ENCODE results near the gene LRRC1.
A peak's percentile ranks its signal among the peaks of the same experiment; 100 is the strongest.

Gene LRRC1

GRCh38 chr6:53815381-53816119, 20.7 kb downstream of the LRRC1 start:
- H3K4me3 ChIP-seq (ENCODE audit: low read depth, low read length), result peak overlapping the region; percentile 16
- no peaks in the 10 kb centered on the region for H3K79me2 ChIP-seq (ENCODE audit: control insufficient read depth, insufficient read depth, low read length, unreplicated experiment)
- H2AFZ ChIP-seq (ENCODE audit: low read length, unreplicated experiment), result no peak overlapping the region
- no peaks in the 10 kb centered on the region for H3K27me3 ChIP-seq (ENCODE audit: insufficient read depth, low read length)
- H3K27ac ChIP-seq (ENCODE audit: low read depth, low read length), result peak overlapping the region; percentile 24
- H3K4me1 ChIP-seq (ENCODE audit: control insufficient read depth, insufficient read depth, low read length, unreplicated experiment), result peaks cover 21% of the 10 kb centered on the region
- H3K36me3 ChIP-seq (ENCODE audit: insufficient read depth, low read length), result no peaks in the 10 kb centered on the region

- Histone ChIP-seq H3K4me3 (ENCODE audit: low read depth, low read length) (no peak overlapping the region), H3K27me3 (ENCODE audit: insufficient read depth, low read length) (no peaks in the 10 kb centered on the region), H2AFZ (ENCODE audit: low read length, unreplicated experiment) (no peak overlapping the region), H3K27ac (ENCODE audit: low read depth, low read length) (no peak overlapping the region), H3K4me1 (ENCODE audit: control insufficient read depth, insufficient read depth, low read length, unreplicated experiment) (peaks cover 21% of the 10 kb centered on the region), H3K36me3 (ENCODE audit: insufficient read depth, low read length) (no peaks in the 10 kb centered on the region), H3K79me2 (ENCODE audit: control insufficient read depth, insufficient read depth, low read length, unreplicated experiment) (no peaks in the 10 kb centered on the region)
Measured at GRCh38 chr6:53818858-53819609, 24.2 kb downstream of the LRRC1 start.

- no peaks in the 10 kb centered on the region for H3K27me3 ChIP-seq (ENCODE audit: insufficient read depth, low read length)
- no peaks in the 10 kb centered on the region for H3K36me3 ChIP-seq (ENCODE audit: insufficient read depth, low read length)
- peaks cover 35% of the 10 kb centered on the region for H3K4me1 ChIP-seq (ENCODE audit: control insufficient read depth, insufficient read depth, low read length, unreplicated experiment)
- H2AFZ ChIP-seq (ENCODE audit: low read length, unreplicated experiment), result no peak overlapping the region
- H3K4me3 ChIP-seq (ENCODE audit: low read depth, low read length), result no peak overlapping the region
- no peak overlapping the region for H3K27ac ChIP-seq (ENCODE audit: low read depth, low read length)
- H3K79me2 ChIP-seq (ENCODE audit: control insufficient read depth, insufficient read depth, low read length, unreplicated experiment), result no peaks in the 10 kb centered on the region
Measured at GRCh38 chr6:53822401-53823125, 27.8 kb downstream of the LRRC1 start.

GRCh38 chr6:53824714-53825113, 29.9 kb downstream of the LRRC1 start:
- H3K4me3 ChIP-seq (ENCODE audit: low read depth, low read length), result no peak overlapping the region
- H2AFZ ChIP-seq (ENCODE audit: low read length, unreplicated experiment), result no peak overlapping the region
- no peak overlapping the region for H3K27ac ChIP-seq (ENCODE audit: low read depth, low read length)
- H3K79me2 ChIP-seq (ENCODE audit: control insufficient read depth, insufficient read depth, low read length, unreplicated experiment), result peaks cover 5% of the 10 kb centered on the region
- H3K27me3 ChIP-seq (ENCODE audit: insufficient read depth, low read length), result no peaks in the 10 kb centered on the region
- H3K4me1 ChIP-seq (ENCODE audit: control insufficient read depth, insufficient read depth, low read length, unreplicated experiment), result peaks cover 43% of the 10 kb centered on the region
- no peaks in the 10 kb centered on the region for H3K36me3 ChIP-seq (ENCODE audit: insufficient read depth, low read length)

GRCh38 chr6:53825532-53826321, 30.9 kb downstream of the LRRC1 start:
- Histone ChIP-seq H2AFZ (ENCODE audit: low read length, unreplicated experiment) (no peak overlapping the region), H3K36me3 (ENCODE audit: insufficient read depth, low read length) (no peaks in the 10 kb centered on the region), H3K4me3 (ENCODE audit: low read depth, low read length) (no peak overlapping the region), H3K27me3 (ENCODE audit: insufficient read depth, low read length) (no peaks in the 10 kb centered on the region), H3K4me1 (ENCODE audit: control insufficient read depth, insufficient read depth, low read length, unreplicated experiment) (peaks cover 45% of the 10 kb centered on the region), H3K27ac (ENCODE audit: low read depth, low read length) (no peak overlapping the region), H3K79me2 (ENCODE audit: control insufficient read depth, insufficient read depth, low read length, unreplicated experiment) (peaks cover 5% of the 10 kb centered on the region)

- Histone ChIP-seq H3K4me1 (ENCODE audit: control insufficient read depth, insufficient read depth, low read length, unreplicated experiment) (peaks cover 51% of the 10 kb centered on the region), H3K4me3 (ENCODE audit: low read depth, low read length) (no peak overlapping the region), H3K27ac (ENCODE audit: low read depth, low read length) (peak overlapping the region; percentile 49), H2AFZ (ENCODE audit: low read length, unreplicated experiment) (no peak overlapping the region), H3K79me2 (ENCODE audit: control insufficient read depth, insufficient read depth, low read length, unreplicated experiment) (peaks cover 9% of the 10 kb centered on the region), H3K27me3 (ENCODE audit: insufficient read depth, low read length) (no peaks in the 10 kb centered on the region), H3K36me3 (ENCODE audit: insufficient read depth, low read length) (no peaks in the 10 kb centered on the region)
Measured at GRCh38 chr6:53827531-53827930, 32.7 kb downstream of the LRRC1 start.

- Histone ChIP-seq H3K4me3 (ENCODE audit: low read depth, low read length) (no peak overlapping the region), H3K27me3 (ENCODE audit: insufficient read depth, low read length) (no peaks in the 10 kb centered on the region), H3K79me2 (ENCODE audit: control insufficient read depth, insufficient read depth, low read length, unreplicated experiment) (peaks cover 9% of the 10 kb centered on the region), H3K4me1 (ENCODE audit: control insufficient read depth, insufficient read depth, low read length, unreplicated experiment) (peaks cover 56% of the 10 kb centered on the region), H3K36me3 (ENCODE audit: insufficient read depth, low read length) (no peaks in the 10 kb centered on the region), H3K27ac (ENCODE audit: low read depth, low read length) (peak overlapping the region; percentile 49; the same call in 1 of the 2 replicates), H2AFZ (ENCODE audit: low read length, unreplicated experiment) (no peak overlapping the region)
Measured at GRCh38 chr6:53828215-53828614, 33.4 kb downstream of the LRRC1 start.

GRCh38 chr6:53828966-53829697, 34.3 kb downstream of the LRRC1 start:
- Histone ChIP-seq H3K36me3 (ENCODE audit: insufficient read depth, low read length) (no peaks in the 10 kb centered on the region), H3K27me3 (ENCODE audit: insufficient read depth, low read length) (no peaks in the 10 kb centered on the region)

GRCh38 chr6:53829698-53830221, 35.0 kb downstream of the LRRC1 start:
- H3K4me1 ChIP-seq (ENCODE audit: control insufficient read depth, insufficient read depth, low read length, unreplicated experiment), result peaks cover 53% of the 10 kb centered on the region
- H3K79me2 ChIP-seq (ENCODE audit: control insufficient read depth, insufficient read depth, low read length, unreplicated experiment), result peaks cover 9% of the 10 kb centered on the region
- H3K4me3 ChIP-seq (ENCODE audit: low read depth, low read length), result no peak overlapping the region
- no peaks in the 10 kb centered on the region for H3K27me3 ChIP-seq (ENCODE audit: insufficient read depth, low read length)
- no peak overlapping the region for H2AFZ ChIP-seq (ENCODE audit: low read length, unreplicated experiment)
- no peaks in the 10 kb centered on the region for H3K36me3 ChIP-seq (ENCODE audit: insufficient read depth, low read length)
- no peak overlapping the region for H3K27ac ChIP-seq (ENCODE audit: low read depth, low read length)

More at GRCh38 chr6:53828966-53829697, 34.3 kb downstream of the LRRC1 start:
- H3K4me1 ChIP-seq (ENCODE audit: control insufficient read depth, insufficient read depth, low read length, unreplicated experiment), result peaks cover 56% of the 10 kb centered on the region
- peaks cover 9% of the 10 kb centered on the region for H3K79me2 ChIP-seq (ENCODE audit: control insufficient read depth, insufficient read depth, low read length, unreplicated experiment)
- no peak overlapping the region for H2AFZ ChIP-seq (ENCODE audit: low read length, unreplicated experiment)
- H3K27ac ChIP-seq (ENCODE audit: low read depth, low read length), result no peak overlapping the region
- no peak overlapping the region for H3K4me3 ChIP-seq (ENCODE audit: low read depth, low read length)

All from ACC112 (cell line).